ENCODE measurements around the gene MRTFA.

The MRTFA gene

GRCh38 chr22:40674274-40674673 lies 37.8 kb upstream of the MRTFA start:
- no peak overlapping the region for H3K4me2 ChIP-seq (ENCODE audit: low read depth, low read length, poor library complexity, severe bottlenecking)
- H3K27me3 ChIP-seq (ENCODE audit: low read length), result no peaks in the 10 kb centered on the region
- no peaks in the 10 kb centered on the region for H3K36me3 ChIP-seq (ENCODE audit: low read length)
- no peak overlapping the region for H3K27ac ChIP-seq (ENCODE audit: low read depth, low read length)
- H3K9ac ChIP-seq (ENCODE audit: low read length), result no peak overlapping the region
- no peak overlapping the region for H2AFZ ChIP-seq (ENCODE audit: low read depth, low read length, severe bottlenecking)
- no peaks in the 10 kb centered on the region for H4K20me1 ChIP-seq (ENCODE audit: low read depth, low read length)
- H3K9me3 ChIP-seq (ENCODE audit: insufficient read depth, low read length), result no peaks in the 10 kb centered on the region
- no peaks in the 10 kb centered on the region for H3K9me2 ChIP-seq (replicated peaks; ENCODE audit: insufficient read depth, low read length)
- H3K4me3 ChIP-seq (ENCODE audit: insufficient read depth, low read length, poor library complexity, severe bottlenecking), result no peak overlapping the region
- no peak for TF ChIP-seq EZH2phosphoT487 (conservative IDR thresholded peaks at IDR 0.05; ENCODE audit: low read length)
- TF ChIP-seq CTCF (IDR thresholded peaks at IDR 0.05; ENCODE audit: insufficient read depth, low read length, poor library complexity, severe bottlenecking), result no peak
- no peaks in the 10 kb centered on the region for H3K79me2 ChIP-seq (ENCODE audit: insufficient read depth, low read length)
- no peaks in the 10 kb centered on the region for H3F3A ChIP-seq (ENCODE audit: insufficient read depth)

DNA sequence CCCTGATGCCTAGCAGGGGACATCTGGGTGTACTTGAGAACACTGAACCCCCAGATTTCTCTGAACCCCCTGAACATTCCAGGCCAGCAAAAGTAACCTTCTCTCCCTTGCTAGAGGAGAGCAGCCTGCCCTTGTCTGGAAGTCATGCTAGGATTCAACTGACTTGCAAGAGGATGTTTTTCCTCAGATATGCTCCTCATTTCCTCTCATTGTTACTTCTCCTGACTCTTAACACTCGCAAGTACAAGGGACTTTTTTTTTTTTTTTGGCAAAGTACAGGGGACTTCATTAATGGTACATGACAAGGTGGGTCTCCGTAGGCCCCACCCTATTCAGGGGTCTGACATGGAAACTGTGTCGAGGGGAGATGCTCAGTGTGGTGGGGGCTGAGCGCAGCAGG lies 36.5 kb upstream of the MRTFA start:
- Histone ChIP-seq H3K4me2 (ENCODE audit: low read depth, low read length, poor library complexity, severe bottlenecking) (no peak overlapping the region), H3K36me3 (ENCODE audit: low read length) (no peaks in the 10 kb centered on the region), H3K9me2 (replicated peaks; ENCODE audit: insufficient read depth, low read length) (no peaks in the 10 kb centered on the region), H3K4me3 (ENCODE audit: insufficient read depth, low read length, poor library complexity, severe bottlenecking) (no peak overlapping the region), H3K27me3 (ENCODE audit: low read length) (no peaks in the 10 kb centered on the region), H3K79me2 (ENCODE audit: insufficient read depth, low read length) (no peaks in the 10 kb centered on the region), H2AFZ (ENCODE audit: low read depth, low read length, severe bottlenecking) (no peak overlapping the region), H3F3A (ENCODE audit: insufficient read depth) (no peaks in the 10 kb centered on the region), H4K20me1 (ENCODE audit: low read depth, low read length) (no peaks in the 10 kb centered on the region), H3K27ac (ENCODE audit: low read depth, low read length) (no peak overlapping the region), H3K9me3 (ENCODE audit: insufficient read depth, low read length) (no peaks in the 10 kb centered on the region), H3K9ac (ENCODE audit: low read length) (no peak overlapping the region)
- TF ChIP-seq EZH2phosphoT487 (conservative IDR thresholded peaks at IDR 0.05; ENCODE audit: low read length) (no peak), CTCF (IDR thresholded peaks at IDR 0.05; ENCODE audit: insufficient read depth, low read length, poor library complexity, severe bottlenecking) (no peak)

DNA sequence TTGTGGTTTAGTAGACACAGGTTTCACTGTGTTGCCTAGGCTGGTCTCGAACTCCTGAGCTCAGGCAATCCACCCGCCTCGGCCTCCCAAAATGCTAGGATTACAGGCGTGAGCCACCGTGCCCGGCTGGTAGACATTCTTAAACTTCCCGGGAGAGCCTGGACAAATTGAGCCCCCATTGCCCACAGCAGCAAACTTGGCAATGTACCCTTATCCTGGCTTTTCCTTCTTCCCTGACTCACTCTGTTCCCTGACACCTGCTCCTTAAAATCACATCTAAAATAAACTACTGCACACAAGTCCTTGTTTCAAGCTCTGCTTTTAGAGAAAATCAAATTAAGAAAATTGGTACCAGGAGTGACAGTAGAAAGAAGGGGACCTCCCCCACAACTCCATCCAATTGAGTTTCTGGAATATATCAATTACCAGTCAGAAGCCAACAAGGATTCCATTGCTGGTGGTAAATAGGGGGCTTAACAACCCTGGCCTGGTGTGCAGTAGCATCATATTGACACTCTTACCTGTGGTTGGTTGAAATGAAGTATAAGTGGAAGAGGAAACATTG lies 35.4 kb upstream of the MRTFA start:
- H2AFZ ChIP-seq (ENCODE audit: low read depth, low read length, severe bottlenecking), result no peak overlapping the region
- no peaks in the 10 kb centered on the region for H3K9me2 ChIP-seq (replicated peaks; ENCODE audit: insufficient read depth, low read length)
- no peak overlapping the region for H3K4me2 ChIP-seq (ENCODE audit: low read depth, low read length, poor library complexity, severe bottlenecking)
- TF ChIP-seq CTCF (IDR thresholded peaks at IDR 0.05; ENCODE audit: insufficient read depth, low read length, poor library complexity, severe bottlenecking) (no peak), EZH2phosphoT487 (conservative IDR thresholded peaks at IDR 0.05; ENCODE audit: low read length) (no peak)
- no peaks in the 10 kb centered on the region for H3K9me3 ChIP-seq (ENCODE audit: insufficient read depth, low read length)
- H3F3A ChIP-seq (ENCODE audit: insufficient read depth), result no peaks in the 10 kb centered on the region
- H4K20me1 ChIP-seq (ENCODE audit: low read depth, low read length), result no peaks in the 10 kb centered on the region
- H3K27ac ChIP-seq (ENCODE audit: low read depth, low read length), result no peak overlapping the region
- H3K4me3 ChIP-seq (ENCODE audit: insufficient read depth, low read length, poor library complexity, severe bottlenecking), result no peak overlapping the region
- H3K27me3 ChIP-seq (ENCODE audit: low read length), result no peaks in the 10 kb centered on the region
- no peaks in the 10 kb centered on the region for H3K36me3 ChIP-seq (ENCODE audit: low read length)
- no peak overlapping the region for H3K9ac ChIP-seq (ENCODE audit: low read length)
- no peaks in the 10 kb centered on the region for H3K79me2 ChIP-seq (ENCODE audit: insufficient read depth, low read length)

Measured in SU-DHL-6 (cell line).